Measurements from ENCODE around the gene SLC6A20. TPM values are rescaled to one million over a fixed set of nuclear protein-coding genes. Genes with fewer than 3 reads are reported as not detected.

SLC6A20 gene
- not detected for polyA plus RNA-seq (2013, experiment 1 of 2; ENCODE audit: insufficient read length)
- 0.02 TPM for polyA plus RNA-seq (2013, experiment 2 of 2; ENCODE audit: insufficient read length)

GRCh38 chr3:45795882-45796765, at the start of gene SLC6A20:
Gene SLC6A20, minus strand, starts transcription at chr3:45796536. Its CDS starts 117 bp downstream, at chr3:45796419.
- DNase-seq: no peak

- DNase-seq: no peak
These were observed 48.3 kb upstream of the SLC6A20 start for GRCh38 chr3:45844616-45845015.

GRCh38 chr3:45842851-45843625, 46.7 kb upstream of the SLC6A20 start:
- DNase-seq: no peak

- DNase-seq: peak; percentile 97
These were observed 45.6 kb upstream of the SLC6A20 start, which contains the start of gene LZTFL1 for GRCh38 chr3:45841757-45842491. Gene LZTFL1, minus strand, starts transcription at chr3:45842119. Its CDS starts 128 bp downstream, at chr3:45841991.

GRCh38 chr3:45841420-45841756, 45.1 kb upstream of the SLC6A20 start:
- DNase-seq: peak; percentile 5

GRCh38 chr3:45838466-45838865, 42.1 kb upstream of the SLC6A20 start:
- no peak for DNase-seq

- no peak for DNase-seq
These were observed 36.4 kb upstream of the SLC6A20 start for GRCh38 chr3:45832699-45833098.

- DNase-seq: no peak
These were observed 33.8 kb upstream of the SLC6A20 start for GRCh38 chr3:45830121-45830520.

GRCh38 chr3:45826908-45827307, 30.6 kb upstream of the SLC6A20 start:
- DNase-seq: no peak

GRCh38 chr3:45826321-45826720, 30.0 kb upstream of the SLC6A20 start:
- no peak for DNase-seq

- DNase-seq: no peak
These were observed 24.8 kb upstream of the SLC6A20 start for GRCh38 chr3:45821127-45821526.

GRCh38 chr3:45819543-45819942, 23.2 kb upstream of the SLC6A20 start:
- peak; percentile 22 for DNase-seq

- peak; percentile 95 for DNase-seq
These were observed 21.6 kb upstream of the SLC6A20 start for GRCh38 chr3:45817831-45818522.

- no peak for DNase-seq
These were observed 20.2 kb upstream of the SLC6A20 start for GRCh38 chr3:45816544-45816943.

GRCh38 chr3:45814322-45814721, 18.0 kb upstream of the SLC6A20 start:
- DNase-seq: no peak

- no peak for DNase-seq
These were observed 11.6 kb upstream of the SLC6A20 start for GRCh38 chr3:45807681-45808540.

- DNase-seq: no peak
These were observed 10.8 kb upstream of the SLC6A20 start for GRCh38 chr3:45807133-45807532.

GRCh38 chr3:45806072-45806471, 9.7 kb upstream of the SLC6A20 start:
- no peak for DNase-seq

- no peak for DNase-seq
These were observed 7.1 kb upstream of the SLC6A20 start for GRCh38 chr3:45803252-45803935.

- DNase-seq: no peak
These were observed 5.8 kb upstream of the SLC6A20 start for GRCh38 chr3:45802146-45802545.

Measured in fibroblast of skin of abdomen (primary cell).